GM21515 (cell line): ENCODE data around the gene SORCS2.

Experiments
- ATAC-seq: cut with Tn5 transposase; IDR thresholded peaks from one replicate; pipeline ENCODE4 v1.9.1; 2021; ENCODE audit not compliant: unreplicated experiment

SORCS2 gene

DNA sequence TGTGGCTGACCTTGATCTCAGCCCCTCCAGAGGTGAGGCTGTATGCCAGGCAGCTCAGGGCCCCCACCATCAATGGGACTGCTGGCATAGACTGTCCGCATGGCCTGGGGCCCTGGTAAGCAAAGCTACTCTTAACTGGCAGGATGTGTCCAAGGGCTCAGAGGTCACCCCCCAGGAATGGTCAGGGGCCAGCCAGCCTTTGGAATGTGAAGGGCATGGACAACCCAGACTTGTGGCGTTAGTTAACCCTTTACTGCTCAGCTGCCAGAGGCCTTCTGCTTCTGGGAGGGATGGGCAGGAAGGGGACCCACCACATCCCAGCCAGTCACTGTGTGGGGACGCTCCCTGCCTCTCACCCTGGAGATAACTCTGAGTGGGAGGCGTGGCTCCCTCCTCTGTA, 322.5 kb downstream of the SORCS2 start:
- no peak for ATAC-seq

DNA sequence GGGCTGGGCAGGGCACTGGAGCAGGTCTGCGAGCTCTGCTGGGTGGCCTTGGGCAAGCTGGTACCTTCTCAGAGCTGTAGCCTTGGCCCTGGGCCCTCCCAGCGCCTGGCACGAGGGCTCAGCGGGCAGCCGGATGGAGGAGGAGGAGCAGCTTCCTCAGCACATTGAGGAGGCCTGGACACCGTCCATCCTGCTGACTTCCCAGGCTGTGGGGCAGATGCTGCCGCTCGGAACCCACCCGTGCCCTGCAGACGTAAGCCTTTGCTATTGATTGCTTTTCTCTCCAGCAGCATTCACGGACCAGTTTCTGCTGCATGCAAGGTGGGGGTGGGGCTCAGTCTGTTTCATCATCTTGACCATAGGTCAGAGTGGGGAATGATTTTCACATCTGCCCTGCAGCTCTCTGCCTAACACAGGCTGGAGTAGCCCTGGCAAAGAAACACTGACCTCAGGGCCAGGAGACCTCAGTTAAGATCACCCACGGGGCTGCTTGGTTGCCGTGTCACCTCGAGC, 323.1 kb downstream of the SORCS2 start:
- no peak for ATAC-seq

DNA sequence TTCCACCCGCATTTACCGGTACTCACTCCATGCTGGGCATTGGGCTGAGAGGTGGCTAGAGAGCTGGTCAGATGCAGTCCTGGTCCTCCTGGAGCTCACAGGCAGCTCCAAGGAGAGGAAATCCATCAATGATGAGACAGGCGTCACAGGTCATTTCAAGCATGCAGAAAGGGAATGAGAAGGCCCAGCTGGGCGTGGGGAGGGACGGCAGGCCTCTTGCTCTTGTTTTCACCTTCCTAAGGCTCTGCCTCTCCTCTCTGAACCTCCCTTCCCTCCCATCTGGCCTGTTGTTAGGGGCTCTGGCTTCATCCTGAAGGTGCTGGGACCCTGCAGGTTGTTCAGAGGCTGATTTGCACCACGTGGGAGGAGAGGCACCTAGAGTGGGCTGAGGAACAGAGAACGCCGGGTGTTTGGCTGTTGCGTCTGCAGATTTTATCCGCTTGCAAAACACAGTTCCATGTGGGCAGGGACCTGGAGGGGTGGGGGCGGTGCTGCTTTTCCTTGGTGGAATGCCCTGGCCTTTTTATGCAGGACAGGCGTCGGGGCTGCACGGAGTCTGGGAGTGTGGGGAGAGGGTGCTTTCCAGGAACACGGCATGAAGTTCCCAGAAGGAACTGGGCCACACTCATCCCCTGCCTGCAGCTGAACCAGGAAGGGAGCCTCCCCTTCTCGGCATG, 323.9 kb downstream of the SORCS2 start:
- no peak for ATAC-seq

DNA sequence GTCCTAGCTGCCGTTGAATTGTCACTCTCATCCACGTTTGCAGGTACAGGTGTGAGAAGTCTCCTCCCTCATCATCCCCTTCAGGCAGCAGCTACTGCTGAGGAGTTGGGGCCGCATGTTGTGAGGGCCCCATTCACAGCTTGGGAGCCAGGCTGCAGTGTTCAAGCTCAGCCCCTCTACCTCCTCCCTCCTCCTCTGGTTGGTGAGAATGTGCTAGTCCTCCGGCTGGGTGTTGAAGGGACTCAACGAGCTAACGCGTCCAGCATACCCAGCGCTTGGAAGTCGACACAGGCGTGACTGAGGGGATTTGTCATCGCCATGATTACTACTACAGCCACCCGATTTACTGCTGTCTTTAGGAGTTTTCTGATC, 324.4 kb downstream of the SORCS2 start:
- no peak for ATAC-seq

DNA sequence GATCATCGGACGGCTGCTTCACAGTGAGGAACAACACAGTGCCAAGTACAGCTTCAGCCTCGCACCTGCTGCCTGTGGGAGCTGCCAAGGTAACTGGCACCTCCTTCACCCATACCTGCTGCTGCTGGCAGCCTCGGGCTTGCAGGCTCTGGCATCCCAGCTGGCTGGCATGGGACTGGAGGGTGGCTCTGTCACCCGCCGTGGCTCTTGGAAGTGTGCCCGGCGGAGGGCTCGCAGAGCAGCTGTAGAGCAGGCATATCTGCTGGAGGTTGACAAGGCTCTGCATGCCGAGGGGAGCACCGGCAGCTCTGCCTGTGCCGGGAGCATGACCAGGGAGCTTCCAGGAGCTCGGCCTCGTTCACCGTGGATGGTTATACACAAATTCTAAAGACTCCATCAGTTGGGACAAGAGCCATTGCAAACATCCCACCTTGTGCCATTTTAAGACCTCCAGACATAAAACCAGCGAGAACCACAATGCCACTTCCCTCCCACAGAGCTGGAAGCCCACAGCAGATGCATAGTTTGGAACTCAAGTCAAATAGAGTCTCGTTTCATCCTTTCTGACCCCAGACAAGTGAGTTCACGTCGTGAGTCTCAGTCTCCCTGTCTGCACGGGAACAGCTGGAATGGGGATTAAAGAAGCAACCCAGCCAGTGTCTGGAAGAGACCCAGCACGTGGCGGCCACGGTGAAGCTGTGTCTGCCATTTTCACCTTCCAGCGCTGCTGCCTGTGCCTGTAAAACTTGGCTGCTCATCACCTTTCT, 326.7 kb downstream of the SORCS2 start:
- no peak for ATAC-seq

DNA sequence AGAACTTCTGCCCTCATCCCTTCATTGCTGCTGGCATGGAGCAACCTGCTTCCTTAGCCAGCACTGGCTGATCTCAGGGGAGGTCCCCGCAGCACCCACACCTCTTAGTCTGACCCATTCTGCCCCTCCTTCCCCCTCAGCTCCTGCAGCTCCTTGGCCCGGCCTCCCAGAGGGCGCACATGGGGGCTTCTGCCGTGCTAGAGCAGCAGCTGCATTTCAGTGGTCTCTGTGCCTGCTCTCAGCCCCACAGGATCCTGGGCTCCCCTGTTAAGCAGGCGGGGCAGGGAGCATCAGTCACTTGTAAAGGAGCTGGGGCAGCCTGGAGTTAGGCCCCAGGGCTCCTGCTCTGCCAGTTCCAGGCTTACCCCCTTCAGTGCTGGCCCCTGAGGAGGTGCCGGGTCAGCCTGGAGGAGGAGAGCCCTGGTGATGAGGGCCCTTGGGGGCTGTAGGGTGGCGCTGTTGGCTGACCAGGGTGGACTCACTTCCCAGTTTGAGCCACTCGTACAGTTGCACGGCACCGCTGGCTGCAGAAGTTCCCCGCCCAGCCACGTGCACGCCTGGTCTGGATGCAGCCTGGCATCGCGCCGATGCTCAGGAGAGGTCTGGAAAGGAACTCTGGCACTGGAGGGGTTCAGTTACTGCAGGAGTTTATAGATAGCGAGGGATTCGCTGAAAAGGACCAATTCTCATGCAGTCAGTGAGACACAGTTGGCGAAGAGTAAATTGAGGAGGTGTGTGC, 327.5 kb downstream of the SORCS2 start:
- ATAC-seq, result no peak

DNA sequence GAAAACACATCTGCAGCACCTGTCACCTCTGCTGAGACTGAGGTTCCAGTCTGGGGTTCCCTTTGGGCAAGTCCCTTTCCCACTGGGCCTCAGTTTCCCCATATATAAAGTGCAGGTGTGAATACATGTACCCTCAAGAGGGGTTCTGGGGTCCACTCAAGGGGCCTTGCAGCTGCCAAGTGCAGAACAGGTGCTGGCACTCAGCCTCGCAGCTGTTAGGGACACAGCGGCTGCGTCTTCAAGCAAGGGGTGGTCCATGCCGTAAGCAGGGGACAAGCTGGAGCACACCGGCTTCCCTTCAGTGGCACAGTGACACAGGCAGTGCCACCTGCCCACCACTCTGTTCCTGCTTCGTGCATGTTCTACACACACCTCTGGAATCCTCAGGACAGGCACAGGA, 329.3 kb downstream of the SORCS2 start:
- ATAC-seq, result no peak

DNA sequence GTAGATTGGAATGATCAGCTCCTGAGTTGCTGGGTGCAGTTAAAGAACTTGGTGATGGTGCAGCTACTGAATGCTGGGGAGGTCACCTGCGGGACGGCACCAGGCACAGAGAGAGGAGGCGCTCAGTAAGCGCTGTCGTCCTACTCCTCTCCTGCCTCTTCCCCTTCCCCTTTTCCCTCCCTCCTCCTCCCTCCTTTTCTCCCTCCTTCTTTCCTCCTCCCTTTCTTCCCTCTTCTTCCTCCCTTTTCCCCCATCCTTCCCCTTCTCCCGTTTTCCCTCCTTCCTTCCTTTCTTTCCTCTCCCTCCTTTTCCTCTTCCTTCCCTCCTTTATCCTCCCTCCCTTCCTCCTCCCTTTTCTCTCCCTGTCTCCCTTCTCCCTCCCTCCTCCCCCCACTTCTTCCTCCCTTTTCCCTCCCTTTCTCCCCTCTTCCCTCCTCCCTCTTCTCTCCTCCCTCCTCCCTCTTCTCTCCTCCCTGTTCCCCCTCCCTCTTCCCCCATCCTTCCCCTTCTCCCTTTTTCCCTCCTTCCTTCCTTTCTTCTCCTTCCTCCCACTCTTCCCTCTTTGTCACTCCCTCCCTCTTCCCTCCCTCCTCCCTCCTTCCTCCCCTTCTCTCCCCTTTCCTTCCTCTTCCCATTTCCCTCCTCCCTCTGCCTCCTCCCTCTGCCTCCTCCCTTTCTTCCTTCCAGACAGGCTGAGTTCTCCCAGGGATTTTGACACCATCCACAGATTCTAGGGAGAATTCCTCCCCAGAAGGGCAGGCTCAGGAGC, 330.3 kb downstream of the SORCS2 start:
- no peak for ATAC-seq

DNA sequence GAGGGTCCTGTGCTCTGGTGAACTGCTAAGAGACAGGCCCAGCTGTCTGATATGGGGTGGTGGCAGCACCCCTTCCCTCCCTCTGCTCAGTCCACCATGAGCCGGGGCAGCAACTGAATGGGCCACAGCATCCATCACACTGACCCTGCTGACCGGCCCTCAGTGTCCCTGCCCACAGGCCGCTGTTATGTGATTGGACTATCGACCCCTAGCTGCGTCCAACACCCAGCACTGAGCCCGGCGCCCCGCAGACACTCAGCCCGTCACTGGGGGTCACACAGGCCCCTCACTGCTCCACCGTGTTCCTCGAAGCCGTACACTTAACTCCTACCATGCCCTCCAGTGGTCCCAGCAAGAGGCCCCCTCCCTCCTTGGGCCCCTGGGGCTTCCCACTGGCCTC, 331.2 kb downstream of the SORCS2 start:
- ATAC-seq, result no peak

DNA sequence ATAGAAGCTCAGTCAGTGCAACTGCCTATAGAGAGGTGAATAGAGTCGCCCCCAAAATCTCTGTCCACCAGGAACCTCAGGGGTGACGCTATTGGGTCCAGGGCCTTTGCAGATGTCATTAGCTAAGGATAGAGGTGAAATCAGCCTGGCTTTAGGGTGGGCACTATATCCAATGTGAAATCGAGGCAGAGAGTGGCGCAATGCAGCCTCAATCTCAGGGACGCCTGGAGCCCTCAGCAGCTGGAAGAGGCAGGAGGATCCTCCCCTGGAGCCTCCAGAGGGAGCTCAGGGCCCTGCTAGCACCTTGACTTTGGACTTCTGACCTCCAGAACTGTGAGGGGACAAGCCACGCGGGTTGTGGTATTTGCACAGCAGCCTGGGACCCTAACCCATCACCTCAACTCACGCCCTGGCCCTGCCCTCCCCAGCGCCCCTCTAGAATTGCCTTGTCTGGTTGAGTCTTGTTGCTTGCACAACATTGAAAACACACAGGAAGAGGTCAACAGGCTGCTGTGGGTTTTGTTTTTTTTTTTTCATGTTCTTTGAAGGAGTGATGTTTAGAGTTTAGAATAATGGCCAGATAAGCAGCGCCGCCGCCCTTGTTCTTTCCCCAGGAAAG, 331.8 kb downstream of the SORCS2 start:
- ATAC-seq, result no peak

DNA sequence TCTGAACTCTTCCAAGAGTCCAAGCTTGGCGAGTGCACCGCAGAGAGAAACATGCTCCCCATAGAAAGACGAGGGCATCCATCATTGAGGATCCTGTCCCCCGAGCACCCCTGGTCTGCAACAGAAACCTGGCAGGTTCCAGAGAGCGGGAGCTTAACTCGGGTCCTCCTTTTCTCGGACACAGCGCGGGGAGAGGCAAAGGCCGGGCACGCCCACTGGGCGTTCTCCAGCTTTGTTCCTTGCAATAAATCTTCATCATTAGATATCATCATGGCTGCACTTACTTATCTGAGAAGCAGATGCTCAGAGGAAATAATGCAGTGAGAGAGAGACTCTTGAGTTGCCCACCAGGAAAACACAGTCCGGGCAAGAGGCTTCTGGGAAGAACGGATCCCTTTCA, 332.5 kb downstream of the SORCS2 start:
- ATAC-seq, result no peak

DNA sequence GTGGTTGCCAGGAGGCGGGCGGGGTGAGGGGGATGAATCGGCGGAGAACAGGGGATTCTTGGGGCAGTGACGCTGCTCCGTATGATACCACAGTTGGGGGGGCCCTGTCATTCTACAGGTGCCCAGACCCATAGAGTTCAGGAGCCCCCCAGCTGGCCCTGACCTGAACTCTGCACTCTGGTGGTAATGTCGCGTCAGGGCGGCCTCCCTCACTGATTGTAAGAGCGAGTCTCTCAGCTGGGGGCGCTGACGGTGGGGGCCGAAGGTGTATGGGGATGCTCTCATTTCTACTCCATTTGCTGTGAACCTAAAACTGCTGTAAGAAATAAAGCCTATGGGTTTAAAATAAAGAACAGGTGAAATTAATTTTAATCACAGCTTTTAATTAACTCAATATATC, 334.2 kb downstream of the SORCS2 start:
- no peak for ATAC-seq

DNA sequence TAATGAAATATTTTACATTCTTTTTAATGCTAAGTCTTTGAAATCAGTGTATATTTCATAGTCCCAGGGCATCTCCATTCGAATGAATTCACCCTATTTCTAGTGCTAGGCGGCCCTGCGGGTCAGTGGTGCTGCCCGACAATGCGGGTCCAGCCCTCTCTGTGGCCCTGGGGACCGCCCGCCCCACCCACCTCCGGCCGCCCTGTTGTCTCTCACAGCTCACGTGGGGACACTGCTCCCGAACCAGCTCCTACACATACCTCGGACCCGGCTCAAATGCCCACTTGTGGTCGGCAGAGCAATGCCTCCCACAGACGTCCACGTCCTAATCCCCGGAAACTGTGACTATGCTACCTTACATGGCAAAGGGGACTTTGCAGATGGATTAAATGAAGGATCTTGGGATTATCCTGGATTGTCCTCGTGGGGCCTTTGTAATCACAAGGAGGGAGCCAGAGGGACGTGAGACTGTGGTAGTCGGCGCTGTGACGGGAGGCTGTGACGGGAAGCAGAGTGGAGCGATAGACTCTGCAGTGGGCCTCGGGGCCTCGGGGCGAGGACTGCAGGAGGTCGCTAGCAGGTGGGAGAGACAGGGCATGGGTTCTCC, 334.7 kb downstream of the SORCS2 start:
- no peak for ATAC-seq

DNA sequence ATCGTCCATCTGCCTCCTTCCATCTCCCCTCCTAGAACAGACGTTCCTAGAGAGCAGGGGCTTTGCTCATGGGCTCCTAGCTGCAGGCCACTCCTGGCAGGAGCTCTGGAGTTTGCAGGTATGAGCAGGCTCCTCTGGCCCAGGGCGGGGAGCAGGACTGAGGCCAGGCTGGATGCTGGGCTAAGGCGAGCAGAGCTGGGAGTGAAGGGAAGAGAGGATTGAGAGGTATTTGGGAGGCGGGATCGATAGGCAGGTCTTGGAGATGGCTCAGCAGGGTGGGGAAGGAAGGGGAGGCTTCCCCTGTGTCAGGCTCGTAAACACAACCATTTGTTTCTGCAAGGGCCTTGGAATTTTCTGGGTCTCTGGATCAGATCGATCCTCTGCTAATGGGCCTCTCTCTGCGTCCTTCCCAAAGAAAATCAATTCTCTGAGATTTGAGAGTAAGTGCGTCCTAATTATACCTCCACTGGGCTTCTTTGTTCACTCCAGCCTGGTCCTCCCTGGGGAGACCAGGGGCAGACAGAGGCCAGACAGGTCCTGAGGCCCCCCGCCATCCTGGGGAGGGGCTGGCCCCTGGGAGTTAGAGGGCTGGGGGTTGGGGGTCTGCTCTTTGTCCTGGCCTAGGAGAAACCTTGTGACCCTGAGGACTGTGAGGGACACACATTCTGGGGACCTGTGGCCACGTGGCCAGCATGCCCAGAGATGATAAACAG, 337.2 kb downstream of the SORCS2 start:
- no peak for ATAC-seq

DNA sequence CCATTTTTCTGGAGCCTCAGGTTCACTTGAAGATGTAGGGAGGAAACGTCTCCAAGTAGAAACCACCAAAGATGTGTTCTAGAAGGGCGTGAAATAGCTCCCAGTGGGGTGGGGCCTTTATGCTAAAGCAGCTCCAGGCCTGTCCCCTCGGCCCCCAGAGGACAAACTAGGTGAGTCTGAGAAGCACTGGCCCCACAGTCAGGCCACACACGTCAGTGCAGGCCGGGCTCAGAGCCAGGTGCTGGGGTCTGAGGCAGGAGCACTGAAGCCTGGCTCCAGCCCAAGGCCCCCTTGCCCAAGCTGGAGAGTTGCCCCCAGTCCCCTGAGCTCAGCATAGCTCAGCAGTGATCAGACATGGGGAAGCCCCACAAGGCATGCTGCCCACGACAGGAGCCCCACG, 337.7 kb downstream of the SORCS2 start:
- no peak for ATAC-seq

DNA sequence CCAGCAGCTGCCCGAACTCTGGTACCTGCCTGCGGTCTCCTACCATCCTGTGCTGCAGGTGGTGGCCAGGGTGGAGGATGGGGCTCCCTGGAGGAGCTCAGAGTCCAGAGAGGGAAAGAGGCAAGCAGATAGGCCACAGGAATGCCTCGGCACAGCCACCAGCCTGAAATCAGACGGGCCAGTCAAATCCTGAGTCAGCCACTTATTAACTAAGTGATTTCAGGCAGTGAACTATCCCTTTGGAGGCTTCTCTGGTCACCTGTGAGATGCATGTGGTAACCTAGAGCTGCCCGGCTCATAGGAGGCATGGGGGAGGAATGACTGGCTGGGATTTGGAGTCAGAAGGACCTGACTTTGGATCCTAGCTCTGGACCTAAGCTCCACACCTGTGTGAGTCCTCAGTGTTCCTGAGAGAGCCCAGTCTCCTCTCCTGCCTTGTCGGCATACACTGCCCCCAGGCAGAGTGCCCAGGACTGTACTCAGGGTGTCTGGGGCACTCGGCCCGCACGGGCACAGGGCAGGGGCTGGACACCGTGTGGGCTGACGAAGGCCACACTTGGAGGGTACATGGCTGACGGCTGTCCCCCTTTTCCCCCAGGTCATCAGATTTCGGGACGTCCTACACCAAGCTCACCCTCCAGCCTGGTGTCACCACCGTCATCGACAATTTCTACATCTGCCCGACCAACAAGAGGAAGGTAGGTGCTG, 338.7 kb downstream of the SORCS2 start:
- no peak for ATAC-seq

DNA sequence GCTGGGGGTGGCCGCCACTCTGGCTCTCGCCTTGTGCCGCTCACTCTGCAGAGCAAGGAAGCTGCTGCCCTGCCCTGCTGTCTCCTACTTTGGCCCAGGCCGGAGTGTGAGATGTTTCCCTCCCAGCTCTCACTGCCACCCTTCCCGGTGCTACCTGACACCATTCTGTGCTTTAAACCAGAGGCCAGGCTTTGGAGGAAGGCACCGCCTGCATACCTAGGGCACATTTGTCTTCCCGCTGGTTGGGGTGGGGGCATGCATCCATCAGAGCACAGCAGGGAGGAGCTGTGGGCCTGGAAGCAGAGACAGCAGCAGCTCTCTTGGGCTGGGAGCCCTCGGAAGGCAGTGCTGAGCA, 339.3 kb downstream of the SORCS2 start:
- no peak for ATAC-seq

DNA sequence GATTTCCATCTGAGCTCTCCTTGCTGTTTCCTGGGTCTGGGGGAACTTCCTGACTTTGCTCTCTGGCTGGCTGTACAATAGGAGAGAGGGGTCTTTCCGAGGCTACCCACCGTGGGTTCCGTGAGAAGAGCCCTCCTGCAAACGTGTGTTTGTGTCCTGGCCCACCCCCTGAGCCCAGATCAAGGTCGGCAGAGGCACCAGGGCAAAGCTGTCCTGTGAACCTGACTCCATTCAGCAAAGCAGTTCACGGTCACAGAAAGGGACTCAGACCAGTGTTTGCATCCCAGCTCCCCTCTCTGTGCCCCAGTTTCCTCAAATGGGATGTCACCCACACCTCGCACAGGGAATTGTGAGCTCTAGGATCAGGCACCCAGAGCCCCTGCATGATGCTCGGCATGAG, 339.7 kb downstream of the SORCS2 start:
- ATAC-seq, result no peak

DNA sequence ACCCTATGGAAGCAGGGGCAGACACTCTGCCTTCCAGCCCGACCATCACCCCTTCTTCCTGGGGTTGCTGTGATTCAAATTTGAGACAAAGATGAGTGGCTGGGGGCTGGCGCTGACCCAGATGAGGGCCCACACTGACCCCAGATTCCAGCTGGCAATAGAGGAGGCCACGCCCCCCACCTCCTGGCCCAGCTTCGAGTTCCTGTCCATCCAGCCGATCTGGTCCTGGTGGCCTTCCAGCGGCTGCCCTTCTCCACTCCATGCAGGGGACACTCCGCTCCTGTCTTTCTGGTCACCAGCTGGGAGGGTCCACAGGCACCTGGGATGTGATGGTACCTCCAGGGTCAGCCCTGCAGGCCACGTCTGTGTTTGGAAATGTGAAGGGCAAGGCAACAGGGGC, 340.9 kb downstream of the SORCS2 start:
- no peak for ATAC-seq
